ENCODE measurements around the gene TMEM203. TPM values are rescaled to one million over a fixed set of nuclear protein-coding genes. Genes with fewer than 3 reads are reported as not detected.

TMEM203 gene
- total RNA-seq, 1 donor from 2014 or later: 36.2 TPM

DNA sequence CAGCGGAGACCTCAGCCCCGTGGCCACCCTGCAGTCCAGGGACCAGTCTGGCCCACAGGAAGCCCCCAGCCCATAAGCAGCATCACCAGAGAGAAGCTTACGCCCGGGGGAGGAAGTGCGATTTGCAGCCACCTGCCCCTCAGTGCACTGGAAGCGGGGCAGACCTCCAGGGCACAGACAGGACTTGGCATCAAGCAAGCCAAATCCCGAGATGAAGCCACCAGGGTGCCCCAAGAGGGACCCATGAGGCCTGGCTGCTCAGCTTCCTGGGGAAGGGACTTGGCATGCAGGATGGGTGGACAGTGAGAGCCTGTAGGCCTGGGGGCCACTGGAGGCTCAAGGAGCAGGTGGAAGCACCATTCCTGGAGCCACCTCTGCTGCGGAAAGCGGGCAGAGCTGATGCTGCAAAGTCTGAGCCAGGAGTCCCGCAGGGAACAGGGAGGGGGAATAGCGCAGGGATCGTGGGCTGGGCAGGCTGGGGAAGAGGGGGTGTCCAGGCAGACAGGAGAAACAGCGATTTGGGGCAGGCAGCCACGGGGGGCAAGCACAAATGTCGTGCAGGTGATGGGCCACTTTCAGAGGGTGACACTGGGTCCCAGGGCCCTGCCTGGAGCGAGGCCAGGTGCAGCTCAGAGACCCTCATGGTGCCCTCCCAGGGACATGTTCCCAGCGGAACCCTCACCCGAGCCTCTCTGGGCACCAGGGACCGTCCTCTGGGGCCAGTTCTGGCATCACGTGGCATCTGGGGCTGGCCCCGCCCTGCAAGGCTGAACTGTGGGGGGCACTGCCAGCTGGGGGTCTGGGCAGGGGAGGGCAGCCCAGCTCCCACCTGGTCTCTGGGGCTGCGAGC lies 38.8 kb downstream of the TMEM203 start:
- TF ChIP-seq, protein P1, sequence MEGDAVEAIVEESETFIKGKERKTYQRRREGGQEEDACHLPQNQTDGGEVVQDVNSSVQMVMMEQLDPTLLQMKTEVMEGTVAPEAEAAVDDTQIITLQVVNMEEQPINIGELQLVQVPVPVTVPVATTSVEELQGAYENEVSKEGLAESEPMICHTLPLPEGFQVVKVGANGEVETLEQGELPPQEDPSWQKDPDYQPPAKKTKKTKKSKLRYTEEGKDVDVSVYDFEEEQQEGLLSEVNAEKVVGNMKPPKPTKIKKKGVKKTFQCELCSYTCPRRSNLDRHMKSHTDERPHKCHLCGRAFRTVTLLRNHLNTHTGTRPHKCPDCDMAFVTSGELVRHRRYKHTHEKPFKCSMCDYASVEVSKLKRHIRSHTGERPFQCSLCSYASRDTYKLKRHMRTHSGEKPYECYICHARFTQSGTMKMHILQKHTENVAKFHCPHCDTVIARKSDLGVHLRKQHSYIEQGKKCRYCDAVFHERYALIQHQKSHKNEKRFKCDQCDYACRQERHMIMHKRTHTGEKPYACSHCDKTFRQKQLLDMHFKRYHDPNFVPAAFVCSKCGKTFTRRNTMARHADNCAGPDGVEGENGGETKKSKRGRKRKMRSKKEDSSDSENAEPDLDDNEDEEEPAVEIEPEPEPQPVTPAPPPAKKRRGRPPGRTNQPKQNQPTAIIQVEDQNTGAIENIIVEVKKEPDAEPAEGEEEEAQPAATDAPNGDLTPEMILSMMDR (IDR thresholded peaks at IDR 0.05; ENCODE audit: unreplicated experiment): no peak
- no peaks in the 10 kb centered on the region for H3K9me3 Mint-ChIP-seq (ENCODE audit: low read depth)
- no peak overlapping the region for H3K4me3 Mint-ChIP-seq (ENCODE audit: low read depth)
- no peaks in the 10 kb centered on the region for H3K4me1 Mint-ChIP-seq (ENCODE audit: low read depth)
- H3K27me3 Mint-ChIP-seq: peaks cover 46% of the 10 kb centered on the region
- no peaks in the 10 kb centered on the region for H3K36me3 Mint-ChIP-seq (ENCODE audit: insufficient read depth)
- H3K27ac Mint-ChIP-seq: no peak overlapping the region
- no peak for DNase-seq (ENCODE audit: low spot score, unreplicated experiment)

DNA sequence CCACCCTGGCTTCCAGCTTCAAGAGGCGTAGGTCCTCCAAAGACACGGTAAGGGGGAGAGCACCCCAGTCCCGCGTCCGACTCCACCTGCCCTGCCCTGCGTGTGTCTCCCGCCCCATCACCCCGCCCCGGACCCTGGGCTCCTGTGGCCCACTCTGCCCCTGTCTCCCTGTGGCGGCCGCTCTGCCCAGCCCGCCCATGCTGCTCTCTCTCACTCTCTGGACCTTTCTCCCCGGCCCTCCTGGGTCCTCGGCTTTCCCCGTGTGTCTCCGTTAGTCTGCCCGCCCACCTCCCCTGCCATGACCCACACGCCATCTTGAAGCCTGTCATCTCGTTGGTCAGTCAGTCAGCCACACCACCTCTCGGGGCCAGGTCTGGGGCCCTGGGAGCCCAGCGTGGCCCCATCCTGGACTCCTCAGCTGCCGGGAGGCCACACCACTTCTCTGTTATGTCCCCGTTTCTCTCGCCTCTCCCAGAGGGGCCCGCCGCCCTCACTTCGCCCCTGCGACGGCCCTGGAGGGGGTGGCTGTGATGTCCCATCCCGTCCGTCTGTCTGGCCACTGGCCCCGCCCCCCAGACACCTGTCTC lies 40.1 kb downstream of the TMEM203 start:
- H3K27me3 Mint-ChIP-seq: peaks cover 42% of the 10 kb centered on the region
- H3K27ac Mint-ChIP-seq: no peak overlapping the region
- H3K4me3 Mint-ChIP-seq (ENCODE audit: low read depth): no peak overlapping the region
- DNase-seq (ENCODE audit: low spot score, unreplicated experiment): no peak
- H3K4me1 Mint-ChIP-seq (ENCODE audit: low read depth): no peaks in the 10 kb centered on the region
- no peaks in the 10 kb centered on the region for H3K9me3 Mint-ChIP-seq (ENCODE audit: low read depth)
- TF ChIP-seq, protein P1 (IDR thresholded peaks at IDR 0.05; ENCODE audit: unreplicated experiment): no peak
- no peaks in the 10 kb centered on the region for H3K36me3 Mint-ChIP-seq (ENCODE audit: insufficient read depth)

DNA sequence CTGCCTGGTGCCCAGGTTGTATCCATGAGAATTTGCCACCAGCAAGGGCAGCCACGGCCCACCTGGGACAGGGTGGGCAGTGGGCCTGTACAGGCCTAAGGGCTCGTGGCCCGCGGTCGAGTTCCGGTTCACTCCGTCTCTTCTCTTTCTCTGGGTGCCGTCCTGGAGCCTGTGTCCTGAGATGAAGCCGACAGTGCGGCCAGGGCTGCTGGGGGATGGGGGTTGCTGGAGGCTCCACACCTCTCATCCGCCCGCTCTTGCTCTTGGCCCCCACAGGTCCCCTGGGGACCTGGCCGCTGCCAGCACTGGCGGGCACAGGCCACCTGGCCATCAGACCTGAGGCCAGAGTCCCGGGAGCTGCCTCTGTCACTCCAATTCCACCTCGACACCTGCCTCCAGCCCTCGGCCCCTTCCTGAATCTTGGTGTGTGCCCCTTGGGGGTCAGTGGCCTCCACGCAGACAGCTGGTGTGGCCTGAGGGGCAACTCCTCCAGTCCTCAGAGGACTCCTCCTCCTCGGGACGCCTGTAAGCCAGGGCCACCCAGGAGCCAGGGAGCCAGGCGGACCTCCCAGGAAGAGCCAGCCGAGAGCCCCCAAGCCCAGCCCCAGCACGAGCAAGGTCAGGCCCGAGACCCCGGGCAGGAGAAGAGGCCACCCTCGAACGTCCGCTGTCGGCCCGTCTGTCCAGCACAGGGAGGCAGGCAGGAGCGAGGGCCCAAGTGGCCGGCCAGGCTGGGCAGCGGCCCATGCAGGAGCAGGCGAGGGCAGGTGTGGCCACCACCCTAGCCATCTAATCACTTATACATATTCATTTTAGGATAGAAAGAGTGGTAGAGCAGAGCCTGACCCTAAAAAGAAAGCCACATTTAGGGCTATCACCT lies 40.8 kb downstream of the TMEM203 start:
- no peak for DNase-seq (ENCODE audit: low spot score, unreplicated experiment)
- Mint-ChIP-seq H3K9me3 (ENCODE audit: low read depth) (no peaks in the 10 kb centered on the region), H3K36me3 (ENCODE audit: insufficient read depth) (no peaks in the 10 kb centered on the region), H3K4me3 (ENCODE audit: low read depth) (no peak overlapping the region), H3K4me1 (ENCODE audit: low read depth) (no peaks in the 10 kb centered on the region), H3K27me3 (peaks cover 46% of the 10 kb centered on the region), H3K27ac (no peak overlapping the region)
- TF ChIP-seq, protein P1 (IDR thresholded peaks at IDR 0.05; ENCODE audit: unreplicated experiment): no peak

DNA sequence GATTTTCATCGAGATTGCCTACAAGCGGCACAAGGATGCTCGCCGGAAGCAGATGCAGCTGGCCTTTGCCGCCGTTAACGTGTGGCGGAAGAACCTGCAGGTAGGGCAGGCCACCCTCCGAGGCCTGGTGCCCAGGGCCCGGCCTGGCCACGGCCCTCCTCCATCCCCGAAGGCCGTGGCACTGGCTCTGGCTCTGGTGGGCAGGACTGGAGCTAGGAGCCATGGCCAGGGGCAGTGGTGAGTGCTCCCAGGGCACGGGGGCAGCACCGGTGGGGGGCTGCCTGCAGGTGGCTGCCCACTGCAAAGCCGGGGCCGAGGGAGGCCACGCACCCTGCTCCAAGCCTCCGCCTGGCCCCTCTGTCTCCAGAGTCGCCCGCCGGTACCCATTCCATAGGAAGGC lies 41.6 kb downstream of the TMEM203 start:
- no peaks in the 10 kb centered on the region for H3K9me3 Mint-ChIP-seq (ENCODE audit: low read depth)

More for the DNA sequence above, 41.6 kb downstream of the TMEM203 start:
- Mint-ChIP-seq H3K36me3 (ENCODE audit: insufficient read depth) (no peaks in the 10 kb centered on the region), H3K27ac (no peak overlapping the region), H3K4me3 (ENCODE audit: low read depth) (no peak overlapping the region), H3K27me3 (peaks cover 54% of the 10 kb centered on the region), H3K4me1 (ENCODE audit: low read depth) (no peaks in the 10 kb centered on the region)
- DNase-seq (ENCODE audit: low spot score, unreplicated experiment): no peak
- TF ChIP-seq, protein P1 (IDR thresholded peaks at IDR 0.05; ENCODE audit: unreplicated experiment): no peak
